Mesodermal cell (in vitro differentiated cells): ENCODE measurements around the gene IGF1R.

Experiments used
- H3K27ac ChIP-seq: 2 replicates; pipeline ENCODE4 v1.7.0; 2013; ENCODE audit warnings: mild to moderate bottlenecking, low read depth, low read length, moderate library complexity; ENCODE audit not compliant: severe bottlenecking
- H3K36me3 ChIP-seq: 2 replicates; pipeline ENCODE4 v1.7.1; 2013; ENCODE audit warnings: mild to moderate bottlenecking, low read length, moderate library complexity; ENCODE audit not compliant: control insufficient read depth, insufficient read depth
- H3K4me1 ChIP-seq: one replicate; pipeline ENCODE4 v1.7.1; 2013; ENCODE audit warnings: mild to moderate bottlenecking, low read length; ENCODE audit not compliant: insufficient read depth, control insufficient read depth, poor library complexity, severe bottlenecking
- H3K4me3 ChIP-seq: 2 replicates; pipeline ENCODE4 v1.7.0; 2013; ENCODE audit warnings: low read length, control low read depth, mild to moderate bottlenecking; ENCODE audit not compliant: insufficient read depth, poor library complexity, severe bottlenecking; ENCODE audit errors: extremely low read depth
- H3K9me3 ChIP-seq: 2 replicates; pipeline ENCODE4 v1.7.1; 2013; ENCODE audit warnings: mild to moderate bottlenecking, low read length, moderate library complexity; ENCODE audit not compliant: control insufficient read depth
- WGBS, 2 experiments: methylation state at CpG; one replicate each; pipeline ENCODE4 v1.1.5; 2013; ENCODE audit warnings: missing lambda C conversion rate in 2 of 2; ENCODE audit not compliant: insufficient coverage in 2 of 2; 5-methylcytosine and 5-hydroxymethylcytosine counted together

Gene IGF1R

DNA sequence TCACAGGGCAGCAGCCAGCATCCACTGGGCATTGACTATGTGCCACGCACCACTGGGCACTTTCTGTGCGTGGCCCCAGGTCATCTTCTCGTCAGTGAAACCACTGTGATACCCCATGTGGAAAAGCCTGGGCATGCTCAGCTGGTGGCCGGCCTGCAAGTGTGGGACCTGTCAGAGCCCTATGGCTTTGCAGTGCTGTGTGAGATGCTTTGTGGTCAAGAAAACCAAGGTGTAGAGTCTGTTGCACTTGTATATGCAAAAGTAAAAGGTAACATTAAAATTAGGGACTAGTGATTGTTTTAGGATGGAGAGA lies 289.7 kb downstream of the IGF1R start:
- WGBS, 2 experiments: 96 to 100% methylated on average over 4 of the region's 4 CpGs

DNA sequence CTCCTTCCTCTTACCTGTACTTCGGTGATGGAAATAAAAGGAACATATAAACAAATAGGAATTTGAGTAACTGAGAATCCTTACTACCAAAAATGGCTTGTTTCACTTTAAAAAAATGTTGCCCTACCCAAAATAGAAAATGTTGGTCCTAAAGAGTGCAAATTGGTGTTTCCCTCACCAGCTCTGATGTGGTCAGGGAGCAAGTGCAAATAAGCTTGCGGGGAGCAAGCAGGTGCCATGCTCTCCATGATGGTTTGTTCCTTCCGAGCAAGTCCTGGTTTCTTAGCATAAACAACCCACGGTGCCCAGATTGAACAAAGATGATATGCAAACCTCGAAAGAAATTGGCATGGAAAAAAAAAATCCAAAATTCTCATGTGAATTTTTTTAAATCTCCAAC lies 290.5 kb downstream of the IGF1R start:
- H3K36me3 ChIP-seq: peaks cover 97% of the 10 kb centered on the region
- WGBS, 2 experiments: 98 to 100% methylated on average over 4 of the region's 5 CpGs

More for the DNA sequence above, 289.7 kb downstream of the IGF1R start:
- peaks cover 5% of the 10 kb centered on the region for H3K4me1 ChIP-seq
- no peaks in the 10 kb centered on the region for H3K9me3 ChIP-seq
- H3K27ac ChIP-seq: no peak overlapping the region
- no peak overlapping the region for H3K4me3 ChIP-seq
- peaks cover 97% of the 10 kb centered on the region for H3K36me3 ChIP-seq

DNA sequence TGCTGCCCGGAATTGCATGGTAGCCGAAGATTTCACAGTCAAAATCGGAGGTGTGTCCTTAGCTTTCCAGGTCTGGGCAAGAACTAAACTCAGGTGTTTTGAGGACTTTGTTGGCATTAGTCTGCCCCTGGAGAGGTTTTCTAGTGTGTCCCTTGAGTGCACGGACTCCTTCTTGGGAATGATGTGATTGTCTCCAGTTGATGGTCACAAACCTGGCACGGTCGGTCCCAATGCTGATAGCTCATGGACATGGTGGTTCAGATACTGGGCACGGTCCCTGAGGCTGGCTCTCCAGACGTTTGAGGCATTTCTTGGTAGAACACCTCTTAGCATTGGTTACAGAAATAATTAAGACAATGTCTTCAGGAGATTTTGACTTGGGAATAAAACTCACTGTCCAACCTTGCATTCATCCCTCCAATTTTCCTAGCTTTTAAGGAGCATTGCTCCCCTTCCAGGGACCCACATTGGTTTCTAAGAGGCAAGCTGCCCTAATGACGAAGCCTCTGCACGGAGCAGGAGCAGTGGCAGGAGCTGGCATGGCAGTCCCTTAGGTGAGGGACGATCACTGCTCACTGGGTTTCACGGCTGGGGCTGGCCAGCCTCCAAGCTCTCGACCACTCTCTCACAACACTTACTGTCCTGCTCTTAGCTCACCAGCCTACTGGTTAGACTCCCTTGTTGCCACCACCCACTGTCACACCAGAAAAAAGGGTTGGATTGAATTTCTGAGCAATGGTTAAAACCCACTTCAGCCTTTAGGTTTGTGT lies 291.2 kb downstream of the IGF1R start:
- Histone ChIP-seq H3K36me3 (peaks cover 97% of the 10 kb centered on the region), H3K4me1 (peaks cover 16% of the 10 kb centered on the region), H3K9me3 (no peaks in the 10 kb centered on the region), H3K4me3 (no peak overlapping the region), H3K27ac (no peak overlapping the region)
- WGBS, 2 experiments: 94 to 99% methylated on average over 10 of the region's 13 CpGs

More for the DNA sequence above, 290.5 kb downstream of the IGF1R start:
- H3K9me3 ChIP-seq: no peaks in the 10 kb centered on the region
- no peak overlapping the region for H3K4me3 ChIP-seq
- no peak overlapping the region for H3K27ac ChIP-seq
- peaks cover 10% of the 10 kb centered on the region for H3K4me1 ChIP-seq

DNA sequence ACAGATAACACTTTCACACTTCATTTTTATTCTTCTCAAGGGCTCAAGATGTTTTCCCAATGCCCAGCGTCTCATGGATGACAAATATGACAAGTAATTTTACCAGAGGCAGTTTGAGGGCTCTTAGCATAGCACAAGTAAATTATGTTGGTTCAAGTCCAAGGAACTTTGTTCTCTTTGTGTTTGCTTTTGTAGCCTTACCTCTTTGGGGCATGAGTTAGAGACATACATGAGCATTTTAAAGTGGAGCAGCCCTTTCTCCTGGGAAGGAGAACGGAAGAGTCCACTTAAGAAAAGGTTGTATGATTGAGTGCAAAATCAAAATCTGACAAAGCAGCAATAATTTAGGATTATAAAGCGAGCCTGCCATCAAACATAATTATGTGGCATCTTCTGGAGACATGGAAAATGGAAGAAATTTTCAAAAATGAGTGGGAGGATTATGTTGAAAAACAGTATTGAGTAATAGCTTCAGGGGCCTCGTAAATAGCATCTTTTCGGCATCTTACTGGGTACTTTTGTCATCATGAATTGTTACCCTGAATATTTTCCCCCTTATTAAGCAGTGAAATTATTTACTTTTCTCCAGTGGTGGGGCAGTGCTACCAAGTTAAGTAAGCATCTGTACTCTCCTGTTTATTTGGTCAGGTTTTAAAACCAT lies 293.4 kb downstream of the IGF1R start:
- WGBS, 2 experiments: 90 to 96% methylated on average over 3 of the region's 5 CpGs
- Histone ChIP-seq H3K9me3 (no peaks in the 10 kb centered on the region), H3K27ac (peak overlapping the region; percentile 88), H3K4me1 (peaks cover 16% of the 10 kb centered on the region), H3K4me3 (no peak overlapping the region), H3K36me3 (peaks cover 97% of the 10 kb centered on the region)

DNA sequence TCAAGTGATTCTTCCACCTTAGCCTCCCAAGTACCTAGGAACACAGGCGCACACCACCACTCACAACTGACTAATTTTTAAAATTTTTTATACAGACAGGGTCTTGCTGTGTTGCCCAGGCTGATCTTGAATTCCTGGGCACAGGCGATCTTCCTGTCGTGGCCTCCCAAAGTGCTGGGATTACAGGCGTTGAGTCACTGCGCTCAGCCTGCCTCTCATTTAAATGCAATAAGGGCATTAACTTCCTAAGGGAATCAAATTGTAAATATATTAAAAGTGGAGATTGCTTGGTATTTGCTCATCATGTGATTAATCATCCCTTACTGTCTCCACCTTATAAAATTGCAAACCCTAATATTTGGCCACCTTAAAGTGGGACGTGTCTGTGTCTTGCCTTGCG lies 294.1 kb downstream of the IGF1R start:
- no peaks in the 10 kb centered on the region for H3K9me3 ChIP-seq
- H3K36me3 ChIP-seq: peaks cover 97% of the 10 kb centered on the region
- H3K27ac ChIP-seq: peak overlapping the region; percentile 88
- no peak overlapping the region for H3K4me3 ChIP-seq
- 89 to 94% methylated on average over 3 to 6 of the region's 7 CpGs for WGBS, 2 experiments
- H3K4me1 ChIP-seq: peaks cover 16% of the 10 kb centered on the region

DNA sequence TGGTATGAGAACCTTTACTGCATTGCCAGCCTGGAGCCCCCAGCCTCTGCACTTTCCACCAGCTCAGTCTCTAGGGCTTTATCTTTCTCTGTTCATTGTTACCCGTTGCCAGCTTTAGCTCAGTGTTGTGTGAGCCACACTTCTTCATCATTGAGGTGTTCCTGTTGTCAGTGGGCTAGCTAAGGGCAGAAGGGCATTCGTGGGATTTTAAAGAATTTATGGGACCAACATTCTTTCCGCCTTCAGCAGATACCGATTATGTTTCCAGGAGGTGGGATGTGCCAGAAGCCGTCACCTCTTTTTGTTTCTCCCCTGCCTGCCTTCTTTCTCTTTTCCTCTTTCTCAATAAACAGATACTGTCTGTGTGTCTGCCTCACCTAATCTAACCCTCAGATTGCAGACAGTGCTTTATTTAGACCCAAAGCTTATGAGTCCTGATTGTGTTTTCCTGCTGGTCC lies 294.7 kb downstream of the IGF1R start:
- no peak overlapping the region for H3K4me3 ChIP-seq
- peaks cover 97% of the 10 kb centered on the region for H3K36me3 ChIP-seq
- peak overlapping the region; percentile 88 for H3K27ac ChIP-seq
- 89 to 92% methylated on average over 3 to 4 of the region's 5 CpGs for WGBS, 2 experiments
- H3K4me1 ChIP-seq: peaks cover 16% of the 10 kb centered on the region
- no peaks in the 10 kb centered on the region for H3K9me3 ChIP-seq

DNA sequence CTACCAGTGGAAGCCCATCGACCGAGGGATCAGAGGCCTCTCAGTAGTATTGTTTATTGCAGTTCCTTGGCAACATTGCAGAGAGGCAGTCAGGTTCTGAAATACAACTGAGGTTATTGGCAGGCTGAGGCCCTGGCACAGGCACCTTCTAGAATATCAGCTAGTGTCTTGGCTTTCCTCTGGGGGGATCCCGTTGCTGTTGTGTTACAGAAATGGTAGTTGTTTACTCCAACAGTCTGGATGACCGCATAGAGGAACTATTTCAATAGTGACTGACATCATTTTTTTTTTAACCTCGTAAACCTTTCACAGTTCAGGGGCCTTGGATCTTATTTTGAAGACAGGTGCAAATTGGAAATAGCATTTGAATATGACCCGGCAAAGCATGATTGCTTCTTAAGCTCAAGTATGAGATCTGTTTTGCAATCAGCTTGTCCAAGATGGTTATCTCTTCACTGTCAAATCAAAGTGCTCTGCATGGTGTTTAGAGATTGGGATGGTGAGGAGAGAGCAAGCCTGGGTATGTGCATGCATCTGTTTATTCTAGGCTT lies 295.3 kb downstream of the IGF1R start:
- peaks cover 97% of the 10 kb centered on the region for H3K36me3 ChIP-seq
- WGBS, 2 experiments: 93 to 96% methylated on average over 3 to 4 of the region's 6 CpGs
- H3K27ac ChIP-seq: peak overlapping the region; percentile 88

DNA sequence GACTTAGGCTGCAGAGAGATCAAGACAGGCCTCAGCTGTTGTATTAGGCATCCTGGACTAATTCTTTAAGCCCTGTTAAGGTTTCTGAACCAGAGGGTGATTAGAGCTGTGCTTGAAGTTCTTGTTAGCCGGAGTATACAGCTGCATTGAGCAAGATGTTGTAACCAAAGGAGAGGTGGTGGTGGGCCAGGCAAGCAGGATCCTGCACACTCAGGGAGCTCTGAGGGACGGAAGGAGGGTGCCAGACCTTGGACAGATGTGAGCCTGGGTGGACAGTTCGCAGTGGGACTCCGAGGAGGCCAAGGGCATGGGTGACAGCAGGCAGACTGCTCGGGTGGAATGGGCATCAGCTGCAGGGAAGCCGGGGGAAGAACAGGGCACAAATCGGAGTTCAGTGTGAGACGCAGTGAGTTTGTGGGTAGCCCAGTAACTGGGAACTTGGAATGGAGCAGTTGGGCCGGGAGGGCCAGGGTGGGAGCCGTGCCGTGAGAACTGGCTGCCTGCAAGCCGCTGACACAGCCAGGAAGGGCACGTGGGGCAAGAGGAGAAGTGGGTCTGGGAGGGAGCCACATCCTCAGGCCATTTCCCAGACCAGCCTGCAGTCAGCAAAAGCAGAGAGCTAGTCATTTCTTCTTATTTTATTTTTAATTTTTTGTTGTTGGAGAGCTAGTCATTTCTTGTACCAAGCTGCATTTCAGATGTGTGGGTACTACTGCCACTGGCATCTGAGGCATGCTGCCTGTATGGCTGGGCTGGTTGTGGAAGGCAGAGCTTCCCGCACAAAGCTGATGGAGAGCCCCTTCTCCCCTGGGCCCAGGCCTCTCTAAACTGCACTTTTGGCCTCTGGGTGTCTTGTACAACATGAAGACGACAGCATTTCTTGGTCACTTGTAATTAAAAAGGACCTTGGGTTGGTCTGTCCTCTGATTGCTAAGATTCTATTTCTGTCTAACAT lies 298.2 kb downstream of the IGF1R start:
- H3K27ac ChIP-seq: no peak overlapping the region
- WGBS, 2 experiments: 90 to 91% methylated on average over 13 of the region's 15 CpGs
- H3K36me3 ChIP-seq: peaks cover 96% of the 10 kb centered on the region
- peaks cover 16% of the 10 kb centered on the region for H3K4me1 ChIP-seq
- H3K4me3 ChIP-seq: no peak overlapping the region
- H3K9me3 ChIP-seq: no peaks in the 10 kb centered on the region

More for the DNA sequence above, 295.3 kb downstream of the IGF1R start:
- Histone ChIP-seq H3K9me3 (no peaks in the 10 kb centered on the region), H3K4me3 (no peak overlapping the region), H3K4me1 (peaks cover 16% of the 10 kb centered on the region)

DNA sequence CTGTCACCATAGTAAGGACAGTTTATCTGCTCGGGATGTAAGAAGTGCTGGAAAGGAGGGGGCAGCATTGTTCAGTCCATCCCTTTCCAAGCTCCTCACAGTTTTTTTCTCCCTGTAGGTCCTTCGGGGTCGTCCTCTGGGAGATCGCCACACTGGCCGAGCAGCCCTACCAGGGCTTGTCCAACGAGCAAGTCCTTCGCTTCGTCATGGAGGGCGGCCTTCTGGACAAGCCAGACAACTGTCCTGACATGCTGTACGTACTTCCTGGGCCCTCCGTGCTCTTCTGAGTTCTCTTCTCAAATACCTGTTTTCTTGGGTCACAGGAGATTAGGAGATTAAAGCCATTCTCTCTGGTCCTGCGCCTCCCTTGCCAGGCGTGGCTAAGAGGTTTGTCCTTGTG lies 300.1 kb downstream of the IGF1R start:
- WGBS, 2 experiments: 92 to 97% methylated on average over 11 of the region's 13 CpGs
- H3K36me3 ChIP-seq: peaks cover 98% of the 10 kb centered on the region
- no peak overlapping the region for H3K4me3 ChIP-seq

DNA sequence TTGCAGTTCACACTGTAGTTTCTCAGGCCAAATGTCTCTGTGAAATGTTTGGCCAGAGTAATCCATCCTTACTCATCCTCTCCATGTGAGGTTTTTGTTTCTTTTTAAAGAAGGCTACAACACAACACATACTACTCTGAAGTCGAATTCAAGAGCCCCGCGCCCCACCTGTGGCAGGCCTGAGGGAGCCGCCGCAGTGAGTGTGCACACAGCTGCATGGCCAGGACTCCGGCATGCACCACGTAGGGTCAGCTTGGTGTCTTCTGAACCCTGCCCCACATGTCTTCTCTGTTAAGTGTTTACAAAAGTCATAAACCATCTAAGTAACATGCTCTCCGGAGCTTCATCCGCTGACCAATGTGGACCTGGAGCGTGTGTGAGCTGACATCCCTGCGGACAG lies 300.6 kb downstream of the IGF1R start:
- Histone ChIP-seq H3K4me3 (no peak overlapping the region), H3K4me1 (peaks cover 15% of the 10 kb centered on the region), H3K9me3 (no peaks in the 10 kb centered on the region), H3K27ac (no peak overlapping the region), H3K36me3 (peaks cover 98% of the 10 kb centered on the region)
- 86 to 92% methylated on average over 9 to 11 of the region's 11 CpGs for WGBS, 2 experiments

More for the DNA sequence above, 300.1 kb downstream of the IGF1R start:
- no peaks in the 10 kb centered on the region for H3K9me3 ChIP-seq
- no peak overlapping the region for H3K27ac ChIP-seq
- H3K4me1 ChIP-seq: peaks cover 13% of the 10 kb centered on the region
